Neural cell (in vitro differentiated cells): ENCODE results near the gene HLA-DPA1. TPM values are rescaled to one million over a fixed set of nuclear protein-coding genes. Genes with fewer than 3 reads are reported as not detected.

ENCODE experiments used
- H2AFZ ChIP-seq: fragments of 200-600, 300-800 bp; sonication (generic), shearing (Covaris generic); 2 replicates; pipeline ENCODE4 v1.6.0; 2014; ENCODE audit warnings: low read depth, mild to moderate bottlenecking, antibody characterized with exemption, low read length, moderate library complexity
- H3F3A ChIP-seq: fragments of 200-600 bp; shearing (Covaris generic); 2 replicates; pipeline ENCODE4 v1.6.1; 2016; ENCODE audit warnings: mild to moderate bottlenecking, moderate library complexity, mixed read lengths, antibody characterized with exemption, low read length; ENCODE audit not compliant: insufficient read depth, poor library complexity, severe bottlenecking
- H3K27ac ChIP-seq: fragments of 200-600, 300-800 bp; sonication (generic), shearing (Covaris generic); 2 replicates; pipeline ENCODE4 v1.5.1; 2014; ENCODE audit warnings: mild to moderate bottlenecking, low read length, moderate library complexity
- H3K27me3 ChIP-seq: fragments of 300-800, 200-600 bp; sonication (generic), shearing (Covaris generic); 2 replicates; pipeline ENCODE4 v1.6.0; 2014; ENCODE audit warnings: mild to moderate bottlenecking, low read depth, low read length, moderate library complexity; ENCODE audit not compliant: insufficient read depth
- H3K36me3 ChIP-seq: fragments of 300-800, 200-600 bp; sonication (generic), shearing (Covaris generic); 2 replicates; pipeline ENCODE4 v1.5.1; 2014; ENCODE audit warnings: mild to moderate bottlenecking, antibody characterized with exemption, low read length, moderate library complexity; ENCODE audit not compliant: insufficient read depth
- H3K4me2 ChIP-seq: fragments of 300-800, 200-600 bp; sonication (generic), shearing (Covaris generic); 2 replicates; pipeline ENCODE4 v1.6.0; 2014; ENCODE audit warnings: mild to moderate bottlenecking, low read length
- H3K4me3 ChIP-seq: fragments of 300-800, 200-600 bp; sonication (generic), shearing (Covaris generic); 2 replicates; pipeline ENCODE4 v1.5.1; 2014; ENCODE audit warnings: mild to moderate bottlenecking, low read length, moderate library complexity
- H3K79me2 ChIP-seq: fragments of 200-600 bp; shearing (Covaris generic); replicated peaks from 2 replicates; pipeline ENCODE4 v1.6.0; 2014; ENCODE audit warnings: mild to moderate bottlenecking, low read length, moderate library complexity; ENCODE audit not compliant: insufficient read depth
- H3K9ac ChIP-seq: fragments of 300-800, 200-600 bp; sonication (generic), shearing (Covaris generic); 2 replicates; pipeline ENCODE4 v1.6.1; 2016; ENCODE audit warnings: mild to moderate bottlenecking, low read length, mixed read lengths
- H3K9me2 ChIP-seq: fragments of 200-600 bp; shearing (Covaris generic); 2 replicates; pipeline ENCODE4 v1.6.1; 2016; ENCODE audit warnings: mild to moderate bottlenecking, low read length, mixed read lengths; ENCODE audit not compliant: insufficient read depth
- H3K9me3 ChIP-seq: fragments of 200-600, 300-800 bp; sonication (generic), shearing (Covaris generic); 2 replicates; pipeline ENCODE4 v1.6.1; 2016; ENCODE audit warnings: mild to moderate bottlenecking, mixed run types, low read length, moderate library complexity, mixed read lengths
- H4K20me1 ChIP-seq: fragments of 200-600 bp; shearing (Covaris generic); 2 replicates; pipeline ENCODE4 v1.6.1; 2016; ENCODE audit warnings: mild to moderate bottlenecking, mixed run types; ENCODE audit not compliant: insufficient read depth
- EP300 ChIP-seq: fragments of 450-650 bp; conservative IDR thresholded peaks from 2 replicates; pipeline ENCODE4 v1.6.1; 2014; ENCODE audit warnings: antibody characterized with exemption, mild to moderate bottlenecking, moderate library complexity; ENCODE audit not compliant: poor library complexity, severe bottlenecking
- EZH2 ChIP-seq: fragments of 200-600, 300-800 bp; shearing (Covaris generic), sonication (generic); IDR thresholded peaks from 2 replicates; pipeline ENCODE4 v1.6.1; 2014; ENCODE audit warnings: antibody characterized with exemption, low read length, borderline replicate concordance, mild to moderate bottlenecking; ENCODE audit not compliant: insufficient read depth, poor library complexity, severe bottlenecking
- MXI1 ChIP-seq: fragments of 450-650 bp; conservative IDR thresholded peaks from 2 replicates; pipeline ENCODE4 v1.6.1; 2014; ENCODE audit warnings: antibody characterized with exemption, mild to moderate bottlenecking; ENCODE audit not compliant: poor library complexity, severe bottlenecking
- POLR2AphosphoS5 ChIP-seq: IDR thresholded peaks from 2 replicates; pipeline ENCODE4 v1.6.1; 2012
- RAD21 ChIP-seq: fragments of 450-650 bp; conservative IDR thresholded peaks from 2 replicates; pipeline ENCODE4 v1.6.1; 2014; ENCODE audit warnings: antibody characterized with exemption, mild to moderate bottlenecking, moderate library complexity
- SMC3 ChIP-seq: fragments of 450-650 bp; conservative IDR thresholded peaks from 2 replicates; pipeline ENCODE4 v1.6.1; 2014; ENCODE audit warnings: antibody characterized with exemption, mild to moderate bottlenecking, moderate library complexity; ENCODE audit not compliant: poor library complexity
- TAF1 ChIP-seq: IDR thresholded peaks from 2 replicates; pipeline ENCODE4 v1.6.1; 2012; ENCODE audit warnings: low read depth
- polyA plus RNA-seq: library from polyadenylated mRNA; depleted of rRNA; stranded (reverse); fragments of >200 nt; gene quantifications from 2 replicates; pipeline ENCODE4 v1.2.3, GENCODE V29; 2014
- TF ChIP-seq, protein P1 (sequence below): fragments of 450-650 bp; IDR thresholded peaks from 2 replicates; pipeline ENCODE4 v1.5.1; 2014; ENCODE audit warnings: antibody characterized with exemption, mild to moderate bottlenecking, moderate library complexity; ENCODE audit not compliant: poor library complexity, severe bottlenecking
- TF ChIP-seq, protein P2 (sequence below): IDR thresholded peaks from 2 replicates; pipeline ENCODE4 v1.6.1; 2012; ENCODE audit warnings: borderline replicate concordance

The HLA-DPA1 gene
- polyA plus RNA-seq, 1 donor from 2014 or later = not detected

DNA sequence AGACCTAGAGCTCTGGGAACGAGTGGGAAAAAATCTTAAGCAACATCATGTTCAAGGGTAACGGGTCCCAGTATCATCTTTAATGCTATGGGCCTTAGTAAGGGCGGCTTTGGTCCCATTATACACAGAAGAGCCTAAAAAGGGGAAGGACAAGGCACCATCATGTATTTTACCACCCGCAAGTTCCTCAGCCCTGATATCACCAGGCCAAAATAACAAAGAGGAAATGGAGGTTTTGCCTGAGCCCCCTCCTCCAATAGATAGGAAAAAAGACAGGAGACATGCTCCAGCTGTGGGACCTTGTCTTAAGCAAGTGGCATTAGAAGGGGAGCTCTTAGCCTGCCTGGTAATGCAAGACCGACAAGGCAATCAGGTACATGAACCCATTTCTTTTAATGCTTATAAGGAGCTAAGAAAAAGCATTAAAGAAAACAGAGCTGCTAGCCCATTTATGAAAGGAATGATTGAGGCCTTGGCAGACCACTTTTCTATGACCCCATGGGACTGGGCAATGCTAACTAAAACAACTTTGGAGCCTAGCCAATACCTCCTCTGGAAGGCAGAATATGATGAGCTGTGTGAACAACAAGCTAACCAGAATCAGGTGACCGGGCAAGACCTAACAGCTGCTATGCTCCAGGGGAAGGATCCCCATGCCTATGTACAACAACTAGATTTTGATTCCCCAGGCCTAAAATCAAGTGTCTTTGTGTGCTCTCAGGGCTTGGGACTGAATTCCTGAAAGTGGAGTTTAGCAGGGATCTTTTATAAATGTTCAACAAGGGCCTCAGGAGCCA is 23.2 kb downstream of the HLA-DPA1 start:
- no peaks in the 10 kb centered on the region for H3F3A ChIP-seq
- no peaks in the 10 kb centered on the region for H3K79me2 ChIP-seq
- H3K27me3 ChIP-seq = no peaks in the 10 kb centered on the region
- H3K9ac ChIP-seq = no peak overlapping the region
- no peak overlapping the region for H3K4me2 ChIP-seq
- no peaks in the 10 kb centered on the region for H3K9me2 ChIP-seq
- H3K27ac ChIP-seq = no peak overlapping the region
- H3K4me3 ChIP-seq = no peak overlapping the region
- H4K20me1 ChIP-seq = no peaks in the 10 kb centered on the region
- TF ChIP-seq POLR2AphosphoS5 (no peak), SMC3 (no peak), MXI1 (no peak), EP300 (no peak), RAD21 (no peak), EZH2 (no peak), TAF1 (no peak)
- TF ChIP-seq, protein P1, sequence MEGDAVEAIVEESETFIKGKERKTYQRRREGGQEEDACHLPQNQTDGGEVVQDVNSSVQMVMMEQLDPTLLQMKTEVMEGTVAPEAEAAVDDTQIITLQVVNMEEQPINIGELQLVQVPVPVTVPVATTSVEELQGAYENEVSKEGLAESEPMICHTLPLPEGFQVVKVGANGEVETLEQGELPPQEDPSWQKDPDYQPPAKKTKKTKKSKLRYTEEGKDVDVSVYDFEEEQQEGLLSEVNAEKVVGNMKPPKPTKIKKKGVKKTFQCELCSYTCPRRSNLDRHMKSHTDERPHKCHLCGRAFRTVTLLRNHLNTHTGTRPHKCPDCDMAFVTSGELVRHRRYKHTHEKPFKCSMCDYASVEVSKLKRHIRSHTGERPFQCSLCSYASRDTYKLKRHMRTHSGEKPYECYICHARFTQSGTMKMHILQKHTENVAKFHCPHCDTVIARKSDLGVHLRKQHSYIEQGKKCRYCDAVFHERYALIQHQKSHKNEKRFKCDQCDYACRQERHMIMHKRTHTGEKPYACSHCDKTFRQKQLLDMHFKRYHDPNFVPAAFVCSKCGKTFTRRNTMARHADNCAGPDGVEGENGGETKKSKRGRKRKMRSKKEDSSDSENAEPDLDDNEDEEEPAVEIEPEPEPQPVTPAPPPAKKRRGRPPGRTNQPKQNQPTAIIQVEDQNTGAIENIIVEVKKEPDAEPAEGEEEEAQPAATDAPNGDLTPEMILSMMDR = no peak
- no peaks in the 10 kb centered on the region for H3K36me3 ChIP-seq
- H3K9me3 ChIP-seq = no peaks in the 10 kb centered on the region
- no peak overlapping the region for H2AFZ ChIP-seq

DNA sequence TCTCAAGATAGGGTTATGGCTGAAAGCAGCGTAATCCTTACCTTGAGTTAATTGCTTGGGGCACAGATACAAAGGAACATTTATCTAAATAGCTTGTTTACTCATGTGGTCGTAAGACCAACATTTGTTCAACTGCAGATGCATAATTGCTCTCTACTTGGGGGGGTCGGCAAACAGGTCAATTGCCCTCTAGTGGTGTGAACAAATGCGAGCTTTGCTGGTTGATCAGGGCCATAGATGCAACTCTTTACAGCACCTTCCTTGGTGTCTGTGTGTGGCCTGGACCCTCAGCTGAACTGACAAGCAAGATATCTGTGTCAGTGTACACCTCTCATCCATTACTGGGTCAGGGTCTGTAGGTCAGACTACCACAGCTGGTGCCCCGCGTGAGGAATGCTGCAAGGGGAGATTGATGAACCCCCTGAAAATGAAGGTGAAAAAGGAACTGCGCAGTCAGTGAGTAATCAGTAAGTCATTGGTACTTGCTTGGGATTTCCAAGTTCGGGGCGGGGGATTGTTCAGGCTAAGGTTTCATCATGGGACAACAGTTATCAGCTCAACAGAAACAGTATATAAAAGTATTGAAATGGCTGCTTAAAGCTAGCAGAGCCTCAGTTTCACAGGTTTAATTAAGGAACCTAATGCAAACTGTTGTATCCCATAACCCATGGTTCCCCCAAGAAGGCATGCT is 24.0 kb downstream of the HLA-DPA1 start:
- Histone ChIP-seq H3K9me2 (no peaks in the 10 kb centered on the region), H3F3A (no peaks in the 10 kb centered on the region), H3K9ac (no peak overlapping the region), H3K79me2 (no peaks in the 10 kb centered on the region), H4K20me1 (no peaks in the 10 kb centered on the region), H3K9me3 (no peaks in the 10 kb centered on the region), H2AFZ (no peak overlapping the region), H3K36me3 (no peaks in the 10 kb centered on the region), H3K27me3 (no peaks in the 10 kb centered on the region), H3K4me3 (no peak overlapping the region), H3K27ac (no peak overlapping the region), H3K4me2 (no peak overlapping the region)
- TF ChIP-seq TAF1 (no peak), MXI1 (no peak), SMC3 (no peak), EZH2 (no peak), RAD21 (no peak), POLR2AphosphoS5 (no peak), EP300 (no peak)
- TF ChIP-seq, protein P2, sequence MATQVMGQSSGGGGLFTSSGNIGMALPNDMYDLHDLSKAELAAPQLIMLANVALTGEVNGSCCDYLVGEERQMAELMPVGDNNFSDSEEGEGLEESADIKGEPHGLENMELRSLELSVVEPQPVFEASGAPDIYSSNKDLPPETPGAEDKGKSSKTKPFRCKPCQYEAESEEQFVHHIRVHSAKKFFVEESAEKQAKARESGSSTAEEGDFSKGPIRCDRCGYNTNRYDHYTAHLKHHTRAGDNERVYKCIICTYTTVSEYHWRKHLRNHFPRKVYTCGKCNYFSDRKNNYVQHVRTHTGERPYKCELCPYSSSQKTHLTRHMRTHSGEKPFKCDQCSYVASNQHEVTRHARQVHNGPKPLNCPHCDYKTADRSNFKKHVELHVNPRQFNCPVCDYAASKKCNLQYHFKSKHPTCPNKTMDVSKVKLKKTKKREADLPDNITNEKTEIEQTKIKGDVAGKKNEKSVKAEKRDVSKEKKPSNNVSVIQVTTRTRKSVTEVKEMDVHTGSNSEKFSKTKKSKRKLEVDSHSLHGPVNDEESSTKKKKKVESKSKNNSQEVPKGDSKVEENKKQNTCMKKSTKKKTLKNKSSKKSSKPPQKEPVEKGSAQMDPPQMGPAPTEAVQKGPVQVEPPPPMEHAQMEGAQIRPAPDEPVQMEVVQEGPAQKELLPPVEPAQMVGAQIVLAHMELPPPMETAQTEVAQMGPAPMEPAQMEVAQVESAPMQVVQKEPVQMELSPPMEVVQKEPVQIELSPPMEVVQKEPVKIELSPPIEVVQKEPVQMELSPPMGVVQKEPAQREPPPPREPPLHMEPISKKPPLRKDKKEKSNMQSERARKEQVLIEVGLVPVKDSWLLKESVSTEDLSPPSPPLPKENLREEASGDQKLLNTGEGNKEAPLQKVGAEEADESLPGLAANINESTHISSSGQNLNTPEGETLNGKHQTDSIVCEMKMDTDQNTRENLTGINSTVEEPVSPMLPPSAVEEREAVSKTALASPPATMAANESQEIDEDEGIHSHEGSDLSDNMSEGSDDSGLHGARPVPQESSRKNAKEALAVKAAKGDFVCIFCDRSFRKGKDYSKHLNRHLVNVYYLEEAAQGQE = no peak
- TF ChIP-seq, protein P1 = no peak
